Loucy (cell line): ENCODE measurements around the gene C1QTNF5.

Source experiments
- H2AFZ ChIP-seq: fragments of 200-600 bp; sonication (generic); 2 replicates; pipeline ENCODE4 v1.6.0; 2016; ENCODE audit warnings: antibody characterized with exemption, mild to moderate bottlenecking, low read length, moderate library complexity
- H3F3A ChIP-seq: fragments of 200-600 bp; 2 replicates; pipeline ENCODE4 v1.6.0; 2016; ENCODE audit warnings: antibody characterized with exemption, low read depth, mild to moderate bottlenecking
- H3K27me3 ChIP-seq: fragments of 200-600 bp; sonication (generic); 2 replicates; pipeline ENCODE4 v1.6.1; 2014; ENCODE audit warnings: low read length, mild to moderate bottlenecking; ENCODE audit not compliant: insufficient read depth, poor library complexity, severe bottlenecking
- H3K36me3 ChIP-seq: fragments of 200-600 bp; sonication (generic); 2 replicates; pipeline ENCODE4 v1.6.1; 2016; ENCODE audit warnings: low read length; ENCODE audit not compliant: insufficient read depth
- H3K4me1 ChIP-seq: fragments of 200-600 bp; sonication (generic); 2 replicates; pipeline ENCODE4 v1.5.1; 2014; ENCODE audit warnings: low read length, mild to moderate bottlenecking; ENCODE audit not compliant: insufficient read depth, poor library complexity, severe bottlenecking
- H3K4me2 ChIP-seq: fragments of 200-600 bp; sonication (generic); 2 replicates; pipeline ENCODE4 v1.6.0; 2014; ENCODE audit warnings: antibody characterized with exemption, low read length, low read depth, mild to moderate bottlenecking; ENCODE audit not compliant: poor library complexity, severe bottlenecking
- H3K4me3 ChIP-seq: fragments of 200-600 bp; sonication (generic); 2 replicates; pipeline ENCODE4 v1.5.1; 2014; ENCODE audit warnings: low read length, mild to moderate bottlenecking, mixed read lengths; ENCODE audit not compliant: poor library complexity, severe bottlenecking
- H3K79me2 ChIP-seq: fragments of 200-600 bp; sonication (generic); 2 replicates; pipeline ENCODE4 v1.6.1; 2014; ENCODE audit warnings: low read length; ENCODE audit not compliant: insufficient read depth
- H3K9ac ChIP-seq: fragments of 200-600 bp; sonication (generic); 2 replicates; pipeline ENCODE4 v1.6.0; 2014; ENCODE audit warnings: mild to moderate bottlenecking, low read depth, low read length, moderate library complexity; ENCODE audit not compliant: poor library complexity, severe bottlenecking
- H3K9me2 ChIP-seq: fragments of 200-600 bp; sonication (generic); replicated peaks from 2 replicates; pipeline ENCODE4 v1.6.1; 2016; ENCODE audit warnings: low read depth, low read length, mixed read lengths
- H3K9me3 ChIP-seq: fragments of 200-600 bp; sonication (generic); 2 replicates; pipeline ENCODE4 v1.6.1; 2014; ENCODE audit warnings: mild to moderate bottlenecking, antibody characterized with exemption, low read length, low read depth; ENCODE audit not compliant: insufficient read depth
- H4K20me1 ChIP-seq: fragments of 200-600 bp; sonication (generic); 2 replicates; pipeline ENCODE4 v1.6.0; 2014; ENCODE audit warnings: antibody characterized with exemption, low read length, mild to moderate bottlenecking; ENCODE audit not compliant: insufficient read depth, poor library complexity, severe bottlenecking
- CTCF ChIP-seq: fragments of 200-600 bp; sonication (generic); conservative IDR thresholded peaks from 2 replicates; pipeline ENCODE4 v1.5.1; 2014; ENCODE audit warnings: mild to moderate bottlenecking, antibody characterized with exemption, low read length
- EZH2phosphoT487 ChIP-seq: fragments of 200-600 bp; IDR thresholded peaks from 2 replicates; pipeline ENCODE4 v1.6.1; 2018; ENCODE audit warnings: antibody characterized with exemption, mild to moderate bottlenecking, moderate library complexity, borderline replicate concordance

The C1QTNF5 gene

DNA sequence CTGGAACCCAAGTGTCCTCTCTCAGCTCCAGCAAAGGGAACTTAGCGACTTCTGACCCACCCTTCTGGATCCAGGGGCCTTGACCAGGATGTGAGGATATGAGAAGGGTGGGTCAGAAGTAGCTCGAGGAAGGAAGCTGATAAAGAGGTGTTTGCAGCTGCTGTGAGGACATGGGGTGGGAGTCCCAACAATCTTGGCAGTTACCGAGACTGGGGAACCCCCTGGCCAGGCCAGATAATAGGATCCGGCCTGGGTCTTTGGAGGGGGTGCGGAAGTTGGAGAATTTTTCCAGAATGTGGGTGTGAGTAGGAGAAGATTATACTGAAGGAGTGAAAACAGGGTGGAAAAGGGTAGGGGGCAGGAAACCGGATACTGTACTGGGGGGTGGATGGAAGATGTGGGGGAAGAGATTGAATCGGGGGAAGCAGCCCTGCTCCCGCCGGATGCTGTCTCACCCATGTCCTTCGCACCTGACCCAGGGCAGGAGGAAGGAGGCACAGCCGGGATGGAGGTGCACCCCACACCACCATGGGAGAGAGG lies 20.9 kb downstream of the C1QTNF5 start:
- Histone ChIP-seq H4K20me1 (no peaks in the 10 kb centered on the region), H3K9me2 (no peaks in the 10 kb centered on the region), H3K4me3 (peak overlapping the region; percentile 85), H3F3A (no peaks in the 10 kb centered on the region), H3K9ac (peak overlapping the region; percentile 84), H3K9me3 (no peaks in the 10 kb centered on the region), H3K27me3 (peaks cover 6% of the 10 kb centered on the region), H3K4me2 (peak overlapping the region; percentile 11), H2AFZ (no peak overlapping the region), H3K4me1 (peaks cover 15% of the 10 kb centered on the region), H3K36me3 (no peaks in the 10 kb centered on the region), H3K79me2 (no peaks in the 10 kb centered on the region)
- TF ChIP-seq EZH2phosphoT487: no peak
- no peak for TF ChIP-seq CTCF

DNA sequence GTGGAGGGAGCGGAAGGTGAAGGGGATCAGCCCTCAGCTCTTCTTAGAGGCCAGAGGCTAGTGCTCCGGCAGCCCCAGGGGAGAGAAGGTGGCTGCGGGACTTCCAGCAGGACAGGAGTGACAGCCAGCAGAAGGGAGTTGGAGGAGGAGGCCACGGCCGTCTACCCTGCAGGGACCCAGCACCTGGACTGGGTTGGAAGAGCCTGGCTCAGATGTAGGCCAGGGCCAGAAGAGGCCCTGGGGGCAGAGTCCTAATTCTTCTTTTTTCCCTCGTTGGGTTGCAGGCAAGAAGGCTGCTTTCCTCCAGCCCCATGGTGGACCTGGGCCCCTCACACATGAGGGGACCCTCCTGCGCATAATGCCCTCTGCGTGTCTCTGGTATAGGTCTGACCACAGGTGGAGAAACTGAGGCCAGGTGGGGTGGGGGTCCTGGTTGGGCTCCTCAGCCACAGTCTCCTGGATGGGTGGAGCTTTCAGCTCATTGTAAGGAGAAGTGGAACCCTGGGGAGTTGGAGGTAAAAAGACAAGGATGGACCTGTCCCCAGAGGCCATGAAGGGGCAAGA lies 21.5 kb downstream of the C1QTNF5 start:
- H3K9me2 ChIP-seq: no peaks in the 10 kb centered on the region
- H3K4me2 ChIP-seq: peak overlapping the region; percentile 11
- H3K4me3 ChIP-seq: no peak overlapping the region
- no peaks in the 10 kb centered on the region for H3F3A ChIP-seq
- H3K9ac ChIP-seq: no peak overlapping the region
- no peak overlapping the region for H2AFZ ChIP-seq
- H4K20me1 ChIP-seq: no peaks in the 10 kb centered on the region
- peaks cover 6% of the 10 kb centered on the region for H3K27me3 ChIP-seq
- TF ChIP-seq CTCF (no peak), EZH2phosphoT487 (no peak)
- H3K79me2 ChIP-seq: no peaks in the 10 kb centered on the region
- no peaks in the 10 kb centered on the region for H3K36me3 ChIP-seq
- H3K9me3 ChIP-seq: no peaks in the 10 kb centered on the region
- peaks cover 15% of the 10 kb centered on the region for H3K4me1 ChIP-seq

- Histone ChIP-seq H3K4me2 (no peak overlapping the region), H3K9me2 (no peaks in the 10 kb centered on the region), H3K27me3 (peaks cover 6% of the 10 kb centered on the region), H3K79me2 (no peaks in the 10 kb centered on the region), H3K4me1 (peaks cover 15% of the 10 kb centered on the region), H3K9me3 (no peaks in the 10 kb centered on the region), H3K4me3 (no peak overlapping the region), H4K20me1 (no peaks in the 10 kb centered on the region), H3K36me3 (no peaks in the 10 kb centered on the region), H2AFZ (no peak overlapping the region), H3K9ac (no peak overlapping the region), H3F3A (no peaks in the 10 kb centered on the region)
- TF ChIP-seq EZH2phosphoT487 (no peak), CTCF (no peak)
Observed at GRCh38 chr11:119318240-119319135, 22.2 kb downstream of the C1QTNF5 start.
